Measurements from ENCODE around the gene ASB7. TPM values are rescaled to one million over a fixed set of nuclear protein-coding genes. Genes with fewer than 3 reads are reported as not detected.
A peak's percentile ranks its signal among the peaks of the same experiment; 100 is the strongest.

ASB7 gene
- total RNA-seq, 6 experiments from 2014 or later, result 10.2 to 12.5 (median 11.5) TPM

DNA sequence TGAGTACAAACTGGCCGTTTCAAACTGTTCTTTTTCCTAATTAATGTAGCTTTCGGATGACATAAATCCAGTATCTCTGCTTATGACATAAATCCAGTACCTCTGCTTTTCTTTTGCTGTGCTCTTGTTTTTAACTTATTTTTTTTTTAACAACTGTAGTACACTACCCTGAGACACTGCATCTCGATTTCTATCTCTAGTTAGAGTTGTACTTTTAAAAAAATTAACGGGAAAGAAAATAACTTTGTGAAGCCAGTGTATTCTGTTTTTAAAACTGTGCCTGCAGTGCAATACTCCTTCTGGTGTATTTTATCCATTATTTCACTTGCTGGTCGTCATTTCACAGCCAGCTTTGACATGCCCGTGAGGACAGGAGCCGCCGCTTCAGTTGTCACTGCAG, 46.6 kb downstream of the ASB7 start:
- no peaks in the 10 kb centered on the region for H3K36me3 Mint-ChIP-seq (ENCODE audit: low read depth)
- no peak for DNase-seq
- H3K27me3 Mint-ChIP-seq (ENCODE audit: insufficient read depth), result no peaks in the 10 kb centered on the region
- no peaks in the 10 kb centered on the region for H3K9me3 Mint-ChIP-seq
- H3K4me3 Mint-ChIP-seq, result no peak overlapping the region
- TF ChIP-seq, protein P1, sequence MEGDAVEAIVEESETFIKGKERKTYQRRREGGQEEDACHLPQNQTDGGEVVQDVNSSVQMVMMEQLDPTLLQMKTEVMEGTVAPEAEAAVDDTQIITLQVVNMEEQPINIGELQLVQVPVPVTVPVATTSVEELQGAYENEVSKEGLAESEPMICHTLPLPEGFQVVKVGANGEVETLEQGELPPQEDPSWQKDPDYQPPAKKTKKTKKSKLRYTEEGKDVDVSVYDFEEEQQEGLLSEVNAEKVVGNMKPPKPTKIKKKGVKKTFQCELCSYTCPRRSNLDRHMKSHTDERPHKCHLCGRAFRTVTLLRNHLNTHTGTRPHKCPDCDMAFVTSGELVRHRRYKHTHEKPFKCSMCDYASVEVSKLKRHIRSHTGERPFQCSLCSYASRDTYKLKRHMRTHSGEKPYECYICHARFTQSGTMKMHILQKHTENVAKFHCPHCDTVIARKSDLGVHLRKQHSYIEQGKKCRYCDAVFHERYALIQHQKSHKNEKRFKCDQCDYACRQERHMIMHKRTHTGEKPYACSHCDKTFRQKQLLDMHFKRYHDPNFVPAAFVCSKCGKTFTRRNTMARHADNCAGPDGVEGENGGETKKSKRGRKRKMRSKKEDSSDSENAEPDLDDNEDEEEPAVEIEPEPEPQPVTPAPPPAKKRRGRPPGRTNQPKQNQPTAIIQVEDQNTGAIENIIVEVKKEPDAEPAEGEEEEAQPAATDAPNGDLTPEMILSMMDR (IDR thresholded peaks at IDR 0.05), result no peak
- no peak overlapping the region for H3K27ac Mint-ChIP-seq
- H3K4me1 Mint-ChIP-seq (ENCODE audit: low read depth), result peaks cover 8% of the 10 kb centered on the region; the same call in 1 of the 2 replicates

- TF ChIP-seq, protein P1 (IDR thresholded peaks at IDR 0.05), result peak; percentile 29; the same call in 1 of the 2 replicates
- H3K36me3 Mint-ChIP-seq (ENCODE audit: low read depth), result no peaks in the 10 kb centered on the region
Measured at GRCh38 chr15:100650685-100651084, 48.3 kb downstream of the ASB7 start.

GRCh38 chr15:100651253-100651652, 48.9 kb downstream of the ASB7 start:
- H3K36me3 Mint-ChIP-seq (ENCODE audit: low read depth), result no peaks in the 10 kb centered on the region
- TF ChIP-seq, protein P1 (IDR thresholded peaks at IDR 0.05), result no peak
- H3K4me1 Mint-ChIP-seq (ENCODE audit: low read depth), result peaks cover 8% of the 10 kb centered on the region; the same call in 1 of the 2 replicates
- no peaks in the 10 kb centered on the region for H3K27me3 Mint-ChIP-seq (ENCODE audit: insufficient read depth)
- no peak overlapping the region for H3K27ac Mint-ChIP-seq
- no peaks in the 10 kb centered on the region for H3K9me3 Mint-ChIP-seq
- peak; percentile 39 for DNase-seq
- H3K4me3 Mint-ChIP-seq, result no peak overlapping the region

More at GRCh38 chr15:100650685-100651084, 48.3 kb downstream of the ASB7 start:
- no peak for DNase-seq
- H3K9me3 Mint-ChIP-seq, result no peaks in the 10 kb centered on the region
- no peak overlapping the region for H3K4me3 Mint-ChIP-seq
- H3K4me1 Mint-ChIP-seq (ENCODE audit: low read depth), result peaks cover 8% of the 10 kb centered on the region; the same call in 1 of the 2 replicates
- no peaks in the 10 kb centered on the region for H3K27me3 Mint-ChIP-seq (ENCODE audit: insufficient read depth)
- H3K27ac Mint-ChIP-seq, result no peak overlapping the region

GRCh38 chr15:100652116-100652515, 49.7 kb downstream of the ASB7 start:
- H3K4me3 Mint-ChIP-seq, result no peak overlapping the region
- peaks cover 8% of the 10 kb centered on the region; the same call in 1 of the 2 replicates for H3K4me1 Mint-ChIP-seq (ENCODE audit: low read depth)
- no peaks in the 10 kb centered on the region for H3K9me3 Mint-ChIP-seq
- TF ChIP-seq, protein P1 (IDR thresholded peaks at IDR 0.05), result no peak
- no peak for DNase-seq
- H3K27me3 Mint-ChIP-seq (ENCODE audit: insufficient read depth), result no peaks in the 10 kb centered on the region
- no peaks in the 10 kb centered on the region for H3K36me3 Mint-ChIP-seq (ENCODE audit: low read depth)
- no peak overlapping the region for H3K27ac Mint-ChIP-seq

GRCh38 chr15:100653608-100654007, 51.2 kb downstream of the ASB7 start:
- Mint-ChIP-seq H3K36me3 (ENCODE audit: low read depth) (no peaks in the 10 kb centered on the region), H3K27ac (no peak overlapping the region), H3K27me3 (ENCODE audit: insufficient read depth) (peaks cover 2% of the 10 kb centered on the region; the same call in 1 of the 2 replicates), H3K9me3 (no peaks in the 10 kb centered on the region), H3K4me1 (ENCODE audit: low read depth) (peaks cover 8% of the 10 kb centered on the region; the same call in 1 of the 2 replicates), H3K4me3 (no peak overlapping the region)
- DNase-seq, result no peak
- TF ChIP-seq, protein P1 (IDR thresholded peaks at IDR 0.05), result no peak

All from HFFc6 (cell line).